ENCODE results near the gene FUNDC2. TPM values are rescaled to one million over a fixed set of nuclear protein-coding genes. Genes with fewer than 3 reads are reported as not detected.

FUNDC2 gene
- total RNA-seq, 1 donor from 2014 or later, result 79.7 TPM

DNA sequence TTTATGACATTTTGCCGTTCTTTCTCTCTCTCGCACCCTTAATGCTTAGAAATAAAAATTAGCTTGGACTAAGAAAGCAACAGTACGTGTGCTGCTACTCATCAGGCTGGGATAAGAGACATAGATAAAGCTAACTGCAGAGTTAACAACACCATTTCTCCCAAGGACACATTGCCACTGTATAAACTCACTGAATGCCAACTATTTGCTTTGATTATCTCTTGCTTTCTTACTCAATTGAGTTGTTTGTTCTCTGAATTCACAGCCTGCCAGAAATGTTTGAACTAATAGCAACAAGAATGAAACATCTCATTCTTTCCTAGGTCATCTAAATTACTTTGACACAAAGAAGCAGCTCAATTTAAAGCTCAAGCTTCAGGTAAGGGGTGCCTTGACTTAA is 38.7 kb upstream of the FUNDC2 start:
- H3K4me1 ChIP-seq, result no peaks in the 10 kb centered on the region
- no peak for TF ChIP-seq CTCF (IDR thresholded peaks at IDR 0.05)
- no peak overlapping the region for H3K4me3 ChIP-seq
- no peak overlapping the region for H3K27ac ChIP-seq
- H3K27me3 ChIP-seq (ENCODE audit: low read depth), result no peaks in the 10 kb centered on the region
- no peaks in the 10 kb centered on the region for H3K9me3 ChIP-seq
- DNase-seq, result no peak
- H3K36me3 ChIP-seq, result no peaks in the 10 kb centered on the region
- no peak for ATAC-seq
- intact Hi-C loops (cut with DNase I), result loop anchor here (10.0 kb wide), 1 partner anchor 47 kb away; no protein-coding TSS in a partner anchor

DNA sequence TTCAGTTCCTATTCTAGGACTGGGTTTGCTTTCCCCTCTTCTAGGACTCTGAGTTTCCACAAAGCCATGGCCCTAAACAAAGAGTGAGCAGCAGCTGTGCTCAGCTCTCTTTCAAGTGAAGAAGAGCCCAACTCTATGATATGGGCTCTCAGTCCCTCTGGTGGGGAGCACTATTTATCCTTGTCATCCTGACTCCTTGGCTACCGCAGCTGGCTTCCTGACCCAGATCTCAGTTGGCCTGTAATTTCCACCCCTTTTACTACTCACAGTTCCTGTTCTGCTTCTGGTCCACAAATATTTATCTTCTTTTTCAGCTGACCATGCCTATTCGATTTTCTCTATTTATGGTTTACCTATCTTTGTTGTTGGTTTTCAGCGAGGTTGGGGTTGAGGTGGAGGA is 37.9 kb upstream of the FUNDC2 start:
- no peaks in the 10 kb centered on the region for H3K36me3 ChIP-seq
- ATAC-seq (no peak), DNase-seq (no peak)
- intact Hi-C loops (cut with DNase I), result loop anchor here (10.0 kb wide), 1 partner anchor 46 kb away; no protein-coding TSS in a partner anchor
- H3K27me3 ChIP-seq (ENCODE audit: low read depth), result no peaks in the 10 kb centered on the region
- no peak overlapping the region for H3K27ac ChIP-seq
- no peak overlapping the region for H3K4me3 ChIP-seq
- no peaks in the 10 kb centered on the region for H3K9me3 ChIP-seq
- H3K4me1 ChIP-seq, result no peaks in the 10 kb centered on the region
- no peak for TF ChIP-seq CTCF (IDR thresholded peaks at IDR 0.05)

GRCh38 chrX:154990496-154990895 is 36.1 kb upstream of the FUNDC2 start:
- DNase-seq (no peak), ATAC-seq (no peak)
- H3K36me3 ChIP-seq, result no peaks in the 10 kb centered on the region
- no peak overlapping the region for H3K4me3 ChIP-seq
- no peak overlapping the region for H3K27ac ChIP-seq
- intact Hi-C loops (cut with DNase I), result no loop called here
- TF ChIP-seq CTCF (IDR thresholded peaks at IDR 0.05), result no peak
- no peaks in the 10 kb centered on the region for H3K4me1 ChIP-seq
- H3K27me3 ChIP-seq (ENCODE audit: low read depth), result no peaks in the 10 kb centered on the region
- no peaks in the 10 kb centered on the region for H3K9me3 ChIP-seq

DNA sequence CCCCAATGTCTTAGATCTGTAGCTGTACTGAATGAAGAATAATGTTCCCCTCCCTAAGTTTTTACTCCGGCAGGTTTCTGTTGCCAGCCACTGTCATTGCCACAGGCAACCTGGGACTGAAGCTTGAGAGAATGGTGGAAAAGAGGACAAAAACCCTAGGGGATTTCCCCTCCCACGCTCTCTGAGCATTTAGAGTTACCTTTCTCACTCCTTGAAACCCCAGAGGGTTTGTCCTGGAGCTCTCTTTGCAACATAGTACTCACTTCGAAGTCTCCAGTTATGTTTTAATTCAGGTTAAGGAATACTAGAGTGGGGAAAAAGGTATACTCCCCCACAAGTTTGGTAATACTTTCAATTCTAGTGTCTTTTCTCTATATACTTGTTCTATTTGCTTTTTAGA is 35.6 kb upstream of the FUNDC2 start:
- ATAC-seq, result no peak
- no peak for TF ChIP-seq CTCF (IDR thresholded peaks at IDR 0.05)
- intact Hi-C loops (cut with DNase I), result no loop called here

DNA sequence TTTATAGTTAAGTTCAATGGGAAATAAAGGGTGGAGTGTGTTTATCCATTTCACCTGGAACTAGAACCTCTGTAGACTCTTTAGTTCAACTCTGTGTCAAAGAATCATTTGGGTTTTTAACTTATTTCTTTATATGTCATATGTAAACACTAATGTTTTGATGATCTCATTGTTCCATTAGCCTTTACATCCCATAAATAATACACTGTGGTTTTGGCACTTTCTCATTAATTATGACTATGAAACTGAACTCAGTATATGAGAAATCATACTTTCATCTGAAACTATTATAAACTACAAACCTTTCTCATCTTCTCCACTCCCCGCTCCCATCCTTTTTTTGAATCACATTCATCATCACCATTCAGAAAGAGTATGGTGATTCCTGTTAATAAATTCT is 35.2 kb upstream of the FUNDC2 start:
- H3K4me3 ChIP-seq, result no peak overlapping the region
- TF ChIP-seq CTCF (IDR thresholded peaks at IDR 0.05), result no peak
- H3K27me3 ChIP-seq (ENCODE audit: low read depth), result no peaks in the 10 kb centered on the region
- no peaks in the 10 kb centered on the region for H3K4me1 ChIP-seq
- intact Hi-C loops (cut with DNase I), result no loop called here
- no peak overlapping the region for H3K27ac ChIP-seq
- no peak for DNase-seq
- no peak for ATAC-seq
- no peaks in the 10 kb centered on the region for H3K36me3 ChIP-seq
- H3K9me3 ChIP-seq, result no peaks in the 10 kb centered on the region

More for the DNA sequence above, 35.6 kb upstream of the FUNDC2 start:
- no peak overlapping the region for H3K27ac ChIP-seq
- no peaks in the 10 kb centered on the region for H3K36me3 ChIP-seq
- no peaks in the 10 kb centered on the region for H3K9me3 ChIP-seq
- H3K4me3 ChIP-seq, result no peak overlapping the region
- DNase-seq, result no peak
- no peaks in the 10 kb centered on the region for H3K4me1 ChIP-seq
- H3K27me3 ChIP-seq (ENCODE audit: low read depth), result no peaks in the 10 kb centered on the region
